Astrocyte of the spinal cord (primary cell): Measurements from ENCODE around the gene BRPF1.

Experiments
- DNase-seq: peaks from one replicate; pipeline ENCODE4 v3.0.0; 2011; ENCODE audit warnings: low read depth, low spot score
- H3K4me3 ChIP-seq: 2 replicates; pipeline ENCODE4 v1.5.1; 2011; ENCODE audit warnings: low read depth, mild to moderate bottlenecking, low read length, moderate library complexity
- in situ Hi-C: cut with HindIII; loops from 2 replicates; pipeline ENCODE4 v1.10.0; 2017; ENCODE audit warnings: low sequenced_read_pairs
- TF ChIP-seq, protein P1 (sequence below): IDR thresholded peaks from 2 replicates; pipeline ENCODE4 v1.5.1; 2012; ENCODE audit warnings: low read depth, mild to moderate bottlenecking, low read length, inconsistent platforms

Gene BRPF1

DNA sequence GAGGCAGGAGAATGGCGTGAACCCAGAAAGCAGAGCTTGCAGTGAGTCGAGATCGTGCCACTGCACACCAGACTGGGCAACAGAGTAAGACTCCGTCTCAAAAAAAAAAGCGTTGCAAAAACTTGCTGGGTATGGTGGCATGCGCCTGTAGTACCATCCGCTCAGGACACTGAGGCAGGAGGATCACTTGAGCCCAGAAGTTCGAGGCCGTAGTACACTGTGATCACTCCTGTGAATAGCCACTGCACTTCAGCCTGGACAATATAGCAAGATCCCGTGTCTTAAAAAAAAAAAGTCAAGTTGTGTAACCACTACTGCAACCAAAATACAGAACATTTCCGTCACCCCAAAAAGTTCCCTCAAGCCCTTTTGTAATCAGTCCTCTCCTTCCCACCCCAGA lies 62.9 kb downstream of the BRPF1 start:
- DNase-seq: no peak
- TF ChIP-seq, protein P1, sequence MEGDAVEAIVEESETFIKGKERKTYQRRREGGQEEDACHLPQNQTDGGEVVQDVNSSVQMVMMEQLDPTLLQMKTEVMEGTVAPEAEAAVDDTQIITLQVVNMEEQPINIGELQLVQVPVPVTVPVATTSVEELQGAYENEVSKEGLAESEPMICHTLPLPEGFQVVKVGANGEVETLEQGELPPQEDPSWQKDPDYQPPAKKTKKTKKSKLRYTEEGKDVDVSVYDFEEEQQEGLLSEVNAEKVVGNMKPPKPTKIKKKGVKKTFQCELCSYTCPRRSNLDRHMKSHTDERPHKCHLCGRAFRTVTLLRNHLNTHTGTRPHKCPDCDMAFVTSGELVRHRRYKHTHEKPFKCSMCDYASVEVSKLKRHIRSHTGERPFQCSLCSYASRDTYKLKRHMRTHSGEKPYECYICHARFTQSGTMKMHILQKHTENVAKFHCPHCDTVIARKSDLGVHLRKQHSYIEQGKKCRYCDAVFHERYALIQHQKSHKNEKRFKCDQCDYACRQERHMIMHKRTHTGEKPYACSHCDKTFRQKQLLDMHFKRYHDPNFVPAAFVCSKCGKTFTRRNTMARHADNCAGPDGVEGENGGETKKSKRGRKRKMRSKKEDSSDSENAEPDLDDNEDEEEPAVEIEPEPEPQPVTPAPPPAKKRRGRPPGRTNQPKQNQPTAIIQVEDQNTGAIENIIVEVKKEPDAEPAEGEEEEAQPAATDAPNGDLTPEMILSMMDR: no peak
- in situ Hi-C loops: no loop called here
- no peak overlapping the region for H3K4me3 ChIP-seq

DNA sequence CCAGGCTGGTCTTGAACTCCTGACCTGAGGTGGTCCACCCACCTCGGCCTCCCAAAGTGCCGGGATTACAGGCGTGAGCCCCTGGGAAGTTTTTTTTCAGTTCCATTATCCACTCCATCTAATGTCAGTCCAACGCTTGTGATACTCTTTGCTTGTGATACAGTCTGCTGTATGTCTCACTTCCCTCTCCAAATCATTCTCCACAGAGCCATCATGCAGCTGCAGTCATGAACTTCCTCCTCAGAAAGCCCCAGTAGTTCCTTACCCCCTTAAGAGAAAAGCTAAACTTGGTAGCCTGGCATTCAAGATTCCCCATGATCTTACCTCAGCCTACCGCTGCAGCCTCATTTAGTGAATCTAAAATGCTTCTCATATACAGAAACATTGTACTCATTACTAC lies 63.7 kb downstream of the BRPF1 start:
- TF ChIP-seq, protein P1: no peak
- H3K4me3 ChIP-seq: no peak overlapping the region
- no peak for DNase-seq
- in situ Hi-C loops: no loop called here

DNA sequence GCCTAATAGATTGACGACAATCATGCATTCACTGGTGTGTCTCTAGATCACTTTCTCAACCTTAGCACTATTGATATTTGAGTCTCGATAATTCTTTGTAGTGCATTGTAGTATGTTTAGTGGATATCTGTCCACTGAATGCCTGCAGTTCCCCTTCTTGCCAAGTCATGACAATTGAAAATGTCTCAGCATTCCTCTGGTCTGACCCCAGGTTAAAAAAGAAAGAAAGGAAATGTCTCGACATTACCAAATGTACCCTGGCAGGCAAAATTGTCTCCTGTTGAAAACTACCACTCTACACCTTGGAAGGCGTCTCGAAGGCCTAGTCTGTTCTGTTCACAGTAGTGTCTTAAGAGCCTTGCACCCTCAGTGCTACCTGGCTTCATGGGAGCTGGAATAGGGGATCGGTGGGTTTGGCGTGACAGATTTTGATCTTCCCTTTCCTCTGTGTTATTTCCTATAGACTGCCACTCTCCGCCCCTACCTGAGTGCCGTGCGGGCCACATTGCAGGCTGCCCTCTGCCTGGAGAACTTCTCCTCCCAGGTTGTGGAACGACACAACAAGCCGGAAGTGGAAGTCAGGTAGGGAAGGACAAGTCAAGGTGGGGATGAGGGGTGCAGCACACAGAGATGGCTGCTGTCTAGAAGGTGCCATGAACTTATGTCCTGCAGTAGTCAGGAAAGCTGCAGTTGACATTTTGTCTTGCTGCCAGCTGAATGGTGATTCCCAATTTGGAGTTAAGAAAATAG lies 65.8 kb downstream of the BRPF1 start:
- in situ Hi-C loops: no loop called here
- TF ChIP-seq, protein P1: no peak
- DNase-seq: no peak
- no peak overlapping the region for H3K4me3 ChIP-seq
